ENCODE measurements around the gene RGS2.

The RGS2 gene

GRCh38 chr1:192835116-192835515 lies 26.3 kb downstream of the RGS2 start:
- CTCF ChIA-PET: no interaction called here
- DNase-seq (ENCODE audit: extremely low spot score): no peak
- POLR2A ChIA-PET: no interaction called here
- TF ChIP-seq NFRKB (IDR thresholded peaks at IDR 0.05) (no peak), SUZ12 (IDR thresholded peaks at IDR 0.05) (no peak), FOXA1 (IDR thresholded peaks at IDR 0.05) (no peak), LEF1 (IDR thresholded peaks at IDR 0.05; ENCODE audit: borderline replicate concordance) (no peak), CTBP1 (IDR thresholded peaks at IDR 0.05; ENCODE audit: borderline replicate concordance) (no peak)

DNA sequence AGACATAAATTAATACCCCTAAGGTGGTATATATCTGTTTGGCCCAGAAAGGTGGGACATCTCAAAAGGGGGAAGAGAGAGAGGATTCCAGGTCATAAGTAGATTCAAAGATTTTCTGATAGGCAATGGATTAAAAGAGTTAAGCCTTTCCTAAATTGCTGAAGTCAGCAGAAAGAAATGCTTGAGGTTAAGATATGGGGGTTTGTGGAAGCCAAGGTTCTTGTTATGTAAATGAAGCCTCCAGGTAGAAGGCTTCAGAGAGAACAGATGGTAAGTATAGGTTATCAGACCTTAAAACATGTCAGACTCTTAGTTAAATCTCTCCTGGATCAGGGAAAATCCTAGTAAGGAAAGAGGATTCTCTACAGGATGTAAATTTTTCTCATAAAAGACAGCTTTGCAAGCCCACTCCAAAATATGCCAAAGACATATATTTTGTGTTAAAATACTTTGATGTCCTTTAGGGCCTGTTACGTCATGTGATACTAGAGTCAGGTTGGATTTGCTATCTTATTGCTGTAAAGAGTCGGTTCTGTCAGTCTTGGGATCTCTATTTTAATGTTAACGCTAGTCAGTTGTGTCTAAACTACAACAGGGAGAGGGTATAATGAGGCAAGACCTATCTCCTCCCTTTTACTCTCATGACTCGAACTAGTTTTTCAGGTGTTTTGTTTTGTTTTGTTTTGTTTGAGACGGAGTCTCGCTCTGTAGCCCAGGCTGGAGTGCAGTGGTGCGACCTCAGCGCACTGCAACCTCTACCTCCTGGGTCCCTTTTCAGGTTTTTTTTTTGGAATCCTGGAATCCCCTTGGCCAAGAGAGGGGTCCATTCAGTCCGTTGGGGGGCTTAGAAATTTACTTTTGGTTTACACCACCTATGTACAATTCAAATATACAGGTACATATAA lies 30.6 kb downstream of the RGS2 start:
- POLR2A ChIA-PET: no interaction called here
- no peak for DNase-seq (ENCODE audit: extremely low spot score)
- CTCF ChIA-PET: no interaction called here
- no peak for TF ChIP-seq HDGF (IDR thresholded peaks at IDR 0.05; ENCODE audit: borderline replicate concordance)
- TF ChIP-seq LEF1 (IDR thresholded peaks at IDR 0.05; ENCODE audit: borderline replicate concordance): no peak
- no peak for TF ChIP-seq BHLHE40 (IDR thresholded peaks at IDR 0.05; ENCODE audit: borderline replicate concordance)

- ChIA-PET CTCF (no interaction called here), POLR2A (no interaction called here)
- no peak for TF ChIP-seq LEF1 (IDR thresholded peaks at IDR 0.05; ENCODE audit: borderline replicate concordance)
- TF ChIP-seq HDGF (IDR thresholded peaks at IDR 0.05; ENCODE audit: borderline replicate concordance): no peak
- TF ChIP-seq ZNF384 (IDR thresholded peaks at IDR 0.05): no peak
- no peak for TF ChIP-seq FOXM1 (IDR thresholded peaks at IDR 0.05; ENCODE audit: borderline replicate concordance)
- no peak for TF ChIP-seq TARDBP (IDR thresholded peaks at IDR 0.05)
- TF ChIP-seq ELF4 (IDR thresholded peaks at IDR 0.05): no peak
- TF ChIP-seq L3MBTL2 (conservative IDR thresholded peaks at IDR 0.05): no peak
- no peak for TF ChIP-seq ARNT (IDR thresholded peaks at IDR 0.05)
- no peak for TF ChIP-seq FOXK2 (IDR thresholded peaks at IDR 0.05)
- no peak for TF ChIP-seq CTBP1 (IDR thresholded peaks at IDR 0.05; ENCODE audit: borderline replicate concordance)
- TF ChIP-seq SUZ12 (IDR thresholded peaks at IDR 0.05): no peak
- TF ChIP-seq BHLHE40 (IDR thresholded peaks at IDR 0.05; ENCODE audit: borderline replicate concordance): no peak
- TF ChIP-seq, protein P1, sequence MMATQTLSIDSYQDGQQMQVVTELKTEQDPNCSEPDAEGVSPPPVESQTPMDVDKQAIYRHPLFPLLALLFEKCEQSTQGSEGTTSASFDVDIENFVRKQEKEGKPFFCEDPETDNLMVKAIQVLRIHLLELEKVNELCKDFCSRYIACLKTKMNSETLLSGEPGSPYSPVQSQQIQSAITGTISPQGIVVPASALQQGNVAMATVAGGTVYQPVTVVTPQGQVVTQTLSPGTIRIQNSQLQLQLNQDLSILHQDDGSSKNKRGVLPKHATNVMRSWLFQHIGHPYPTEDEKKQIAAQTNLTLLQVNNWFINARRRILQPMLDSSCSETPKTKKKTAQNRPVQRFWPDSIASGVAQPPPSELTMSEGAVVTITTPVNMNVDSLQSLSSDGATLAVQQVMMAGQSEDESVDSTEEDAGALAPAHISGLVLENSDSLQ (IDR thresholded peaks at IDR 0.05): no peak
- no peak for TF ChIP-seq NFRKB (IDR thresholded peaks at IDR 0.05)
- TF ChIP-seq FOXA1 (IDR thresholded peaks at IDR 0.05): no peak
- TF ChIP-seq SP1 (IDR thresholded peaks at IDR 0.05): no peak
Measured at GRCh38 chr1:192844360-192844759, 35.5 kb downstream of the RGS2 start.

DNA sequence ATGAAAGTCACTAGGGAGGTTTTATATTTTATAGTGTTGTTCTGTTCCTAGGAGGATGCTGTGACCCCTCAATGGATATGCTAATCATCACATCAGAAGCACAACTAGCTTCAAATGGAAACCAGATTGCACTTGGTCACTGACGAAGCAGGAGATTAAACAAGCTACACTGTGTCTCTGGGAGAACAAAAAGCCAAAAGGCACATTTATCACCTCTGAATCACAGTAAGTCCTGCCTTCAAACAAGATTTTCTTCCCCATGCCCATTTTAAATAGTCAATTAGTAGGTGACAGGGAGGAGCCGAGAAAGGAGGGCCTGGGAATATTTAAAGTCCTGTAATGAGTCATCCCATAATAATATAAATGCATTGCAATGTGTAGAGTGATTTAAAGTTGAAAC lies 38.1 kb downstream of the RGS2 start:
- TF ChIP-seq, protein P1 (IDR thresholded peaks at IDR 0.05): no peak
- TF ChIP-seq CTBP1 (IDR thresholded peaks at IDR 0.05; ENCODE audit: borderline replicate concordance) (no peak), ELF4 (IDR thresholded peaks at IDR 0.05) (no peak), FOXK2 (IDR thresholded peaks at IDR 0.05) (no peak), SUZ12 (IDR thresholded peaks at IDR 0.05) (no peak), ZNF384 (IDR thresholded peaks at IDR 0.05) (no peak), FOXA1 (IDR thresholded peaks at IDR 0.05) (no peak), BHLHE40 (IDR thresholded peaks at IDR 0.05; ENCODE audit: borderline replicate concordance) (no peak), FOXM1 (IDR thresholded peaks at IDR 0.05; ENCODE audit: borderline replicate concordance) (no peak), ARNT (IDR thresholded peaks at IDR 0.05) (no peak), NFRKB (IDR thresholded peaks at IDR 0.05) (no peak)
- DNase-seq (ENCODE audit: extremely low spot score): no peak
- CTCF ChIA-PET: no interaction called here
- POLR2A ChIA-PET: no interaction called here

More at GRCh38 chr1:192844360-192844759, 35.5 kb downstream of the RGS2 start:
- DNase-seq (ENCODE audit: extremely low spot score): no peak

- ChIA-PET CTCF (no interaction called here), POLR2A (no interaction called here)
- no peak for DNase-seq (ENCODE audit: extremely low spot score)
- TF ChIP-seq ARNT (IDR thresholded peaks at IDR 0.05) (no peak), SUZ12 (IDR thresholded peaks at IDR 0.05) (no peak), LEF1 (IDR thresholded peaks at IDR 0.05; ENCODE audit: borderline replicate concordance) (no peak), NFRKB (IDR thresholded peaks at IDR 0.05) (no peak), TARDBP (IDR thresholded peaks at IDR 0.05) (no peak), ZNF384 (IDR thresholded peaks at IDR 0.05) (no peak), SP1 (IDR thresholded peaks at IDR 0.05) (no peak), L3MBTL2 (conservative IDR thresholded peaks at IDR 0.05) (no peak), HDGF (IDR thresholded peaks at IDR 0.05; ENCODE audit: borderline replicate concordance) (no peak), CTBP1 (IDR thresholded peaks at IDR 0.05; ENCODE audit: borderline replicate concordance) (no peak), FOXK2 (IDR thresholded peaks at IDR 0.05) (no peak), BHLHE40 (IDR thresholded peaks at IDR 0.05; ENCODE audit: borderline replicate concordance) (no peak), FOXM1 (IDR thresholded peaks at IDR 0.05; ENCODE audit: borderline replicate concordance) (no peak), ELF4 (IDR thresholded peaks at IDR 0.05) (no peak), FOXA1 (IDR thresholded peaks at IDR 0.05) (no peak)
- TF ChIP-seq, protein P1 (IDR thresholded peaks at IDR 0.05): no peak
Measured at GRCh38 chr1:192849011-192849410, 40.2 kb downstream of the RGS2 start.

- no peak for TF ChIP-seq NFRKB (IDR thresholded peaks at IDR 0.05)
- no peak for TF ChIP-seq FOXK2 (IDR thresholded peaks at IDR 0.05)
- no peak for TF ChIP-seq LEF1 (IDR thresholded peaks at IDR 0.05; ENCODE audit: borderline replicate concordance)
- no peak for TF ChIP-seq TARDBP (IDR thresholded peaks at IDR 0.05)
- TF ChIP-seq FOXM1 (IDR thresholded peaks at IDR 0.05; ENCODE audit: borderline replicate concordance): no peak
- no peak for TF ChIP-seq HDGF (IDR thresholded peaks at IDR 0.05; ENCODE audit: borderline replicate concordance)
- no peak for TF ChIP-seq L3MBTL2 (conservative IDR thresholded peaks at IDR 0.05)
- no peak for TF ChIP-seq SP1 (IDR thresholded peaks at IDR 0.05)
- no peak for DNase-seq (ENCODE audit: extremely low spot score)
- CTCF ChIA-PET: no interaction called here
- POLR2A ChIA-PET: no interaction called here
Measured at GRCh38 chr1:192849442-192849841, 40.6 kb downstream of the RGS2 start.
